ENCODE data around the gene ANKRD40.

ANKRD40 gene

DNA sequence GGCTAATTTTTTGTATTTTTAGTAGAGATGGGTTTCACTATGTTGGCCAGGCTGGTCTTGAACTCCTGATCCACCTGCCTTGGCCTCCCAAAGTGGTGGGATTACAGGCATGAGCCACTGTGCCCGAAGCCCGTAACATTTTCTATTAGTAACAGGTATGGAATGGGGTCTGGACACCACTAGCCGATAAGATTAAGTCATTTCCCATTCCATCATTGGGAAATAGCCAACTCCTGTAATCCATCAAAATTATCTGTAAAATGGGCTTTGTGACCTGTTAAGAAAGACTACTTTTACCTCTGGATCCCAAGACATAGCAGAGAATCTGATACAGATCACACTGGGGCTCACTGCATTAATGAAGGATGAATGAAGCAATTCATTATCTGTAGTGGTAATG lies 7.8 kb upstream of the ANKRD40 start:
- H3F3A ChIP-seq (ENCODE audit: insufficient read depth), result no peaks in the 10 kb centered on the region
- no peak overlapping the region for H3K9ac ChIP-seq (ENCODE audit: low read length)
- no peak overlapping the region for H2AFZ ChIP-seq (ENCODE audit: low read depth, low read length, severe bottlenecking)
- no peak overlapping the region for H3K4me3 ChIP-seq (ENCODE audit: insufficient read depth, low read length, poor library complexity, severe bottlenecking)
- H3K36me3 ChIP-seq (ENCODE audit: low read length), result no peaks in the 10 kb centered on the region
- H3K27ac ChIP-seq (ENCODE audit: low read depth, low read length), result no peak overlapping the region
- H3K79me2 ChIP-seq (ENCODE audit: insufficient read depth, low read length), result peaks cover 11% of the 10 kb centered on the region
- peaks cover 6% of the 10 kb centered on the region for H4K20me1 ChIP-seq (ENCODE audit: low read depth, low read length)
- no peaks in the 10 kb centered on the region for H3K9me3 ChIP-seq (ENCODE audit: insufficient read depth, low read length)
- TF ChIP-seq, protein P1, sequence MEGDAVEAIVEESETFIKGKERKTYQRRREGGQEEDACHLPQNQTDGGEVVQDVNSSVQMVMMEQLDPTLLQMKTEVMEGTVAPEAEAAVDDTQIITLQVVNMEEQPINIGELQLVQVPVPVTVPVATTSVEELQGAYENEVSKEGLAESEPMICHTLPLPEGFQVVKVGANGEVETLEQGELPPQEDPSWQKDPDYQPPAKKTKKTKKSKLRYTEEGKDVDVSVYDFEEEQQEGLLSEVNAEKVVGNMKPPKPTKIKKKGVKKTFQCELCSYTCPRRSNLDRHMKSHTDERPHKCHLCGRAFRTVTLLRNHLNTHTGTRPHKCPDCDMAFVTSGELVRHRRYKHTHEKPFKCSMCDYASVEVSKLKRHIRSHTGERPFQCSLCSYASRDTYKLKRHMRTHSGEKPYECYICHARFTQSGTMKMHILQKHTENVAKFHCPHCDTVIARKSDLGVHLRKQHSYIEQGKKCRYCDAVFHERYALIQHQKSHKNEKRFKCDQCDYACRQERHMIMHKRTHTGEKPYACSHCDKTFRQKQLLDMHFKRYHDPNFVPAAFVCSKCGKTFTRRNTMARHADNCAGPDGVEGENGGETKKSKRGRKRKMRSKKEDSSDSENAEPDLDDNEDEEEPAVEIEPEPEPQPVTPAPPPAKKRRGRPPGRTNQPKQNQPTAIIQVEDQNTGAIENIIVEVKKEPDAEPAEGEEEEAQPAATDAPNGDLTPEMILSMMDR (IDR thresholded peaks at IDR 0.05; ENCODE audit: insufficient read depth, low read length, poor library complexity, severe bottlenecking), result no peak
- no peak for TF ChIP-seq EZH2phosphoT487 (conservative IDR thresholded peaks at IDR 0.05; ENCODE audit: low read length)
- H3K9me2 ChIP-seq (replicated peaks; ENCODE audit: insufficient read depth, low read length), result no peaks in the 10 kb centered on the region
- no peak overlapping the region for H3K4me2 ChIP-seq (ENCODE audit: low read depth, low read length, poor library complexity, severe bottlenecking)
- no peaks in the 10 kb centered on the region for H3K27me3 ChIP-seq (ENCODE audit: low read length)

DNA sequence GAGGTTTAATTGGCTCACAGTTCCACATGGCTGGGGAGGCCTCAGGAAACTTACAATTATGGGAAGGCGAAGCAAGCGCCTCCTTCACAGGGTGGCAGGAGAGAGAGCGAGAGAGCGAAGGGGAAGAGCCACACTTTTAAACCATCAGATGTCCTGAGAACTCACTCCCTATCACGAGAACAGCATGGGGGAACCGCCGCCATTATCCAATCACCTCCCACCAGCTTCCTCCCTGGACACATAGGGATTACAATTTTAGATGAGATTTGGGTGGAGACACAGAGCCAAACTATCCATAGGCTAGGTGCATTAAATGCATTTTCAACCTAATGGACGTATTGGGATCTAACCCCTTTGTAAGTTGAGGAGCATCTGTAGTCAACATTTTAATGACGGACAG lies 4.9 kb upstream of the ANKRD40 start:
- H2AFZ ChIP-seq (ENCODE audit: low read depth, low read length, severe bottlenecking), result no peak overlapping the region

DNA sequence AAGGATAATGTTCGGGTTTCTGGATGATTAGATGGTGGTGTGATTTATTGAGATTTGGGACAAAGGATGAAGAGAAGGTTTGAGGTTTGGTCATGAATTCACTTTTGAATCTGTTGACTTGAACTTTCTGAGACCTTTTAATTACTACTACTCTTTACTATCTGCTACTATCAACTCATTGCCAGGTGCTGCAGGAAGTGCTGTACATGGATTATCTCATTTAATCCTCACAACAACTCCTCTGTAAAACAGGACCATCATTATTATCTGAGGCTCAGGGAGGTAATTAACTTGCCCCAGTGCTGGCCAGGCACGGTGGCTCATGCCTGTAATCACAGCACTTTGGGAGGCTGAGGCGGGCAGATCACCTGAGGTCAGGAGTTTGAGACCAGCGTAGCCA lies 2.9 kb upstream of the ANKRD40 start:
- no peak for TF ChIP-seq EZH2phosphoT487 (conservative IDR thresholded peaks at IDR 0.05; ENCODE audit: low read length)
- TF ChIP-seq, protein P1 (IDR thresholded peaks at IDR 0.05; ENCODE audit: insufficient read depth, low read length, poor library complexity, severe bottlenecking), result no peak
- Histone ChIP-seq H3K4me2 (ENCODE audit: low read depth, low read length, poor library complexity, severe bottlenecking) (no peak overlapping the region), H4K20me1 (ENCODE audit: low read depth, low read length) (no peaks in the 10 kb centered on the region), H3K4me3 (ENCODE audit: insufficient read depth, low read length, poor library complexity, severe bottlenecking) (no peak overlapping the region), H3K79me2 (ENCODE audit: insufficient read depth, low read length) (peaks cover 27% of the 10 kb centered on the region), H3K27me3 (ENCODE audit: low read length) (no peaks in the 10 kb centered on the region), H3F3A (ENCODE audit: insufficient read depth) (peaks cover 5% of the 10 kb centered on the region), H3K9me2 (replicated peaks; ENCODE audit: insufficient read depth, low read length) (no peaks in the 10 kb centered on the region), H2AFZ (ENCODE audit: low read depth, low read length, severe bottlenecking) (no peak overlapping the region), H3K9me3 (ENCODE audit: insufficient read depth, low read length) (no peaks in the 10 kb centered on the region), H3K36me3 (ENCODE audit: low read length) (no peaks in the 10 kb centered on the region), H3K9ac (ENCODE audit: low read length) (no peak overlapping the region), H3K27ac (ENCODE audit: low read depth, low read length) (no peak overlapping the region)

More for the DNA sequence above, 4.9 kb upstream of the ANKRD40 start:
- H3K27me3 ChIP-seq (ENCODE audit: low read length), result no peaks in the 10 kb centered on the region
- no peak overlapping the region for H3K4me3 ChIP-seq (ENCODE audit: insufficient read depth, low read length, poor library complexity, severe bottlenecking)
- no peaks in the 10 kb centered on the region for H3K9me3 ChIP-seq (ENCODE audit: insufficient read depth, low read length)
- peaks cover 9% of the 10 kb centered on the region for H3K79me2 ChIP-seq (ENCODE audit: insufficient read depth, low read length)
- peaks cover 5% of the 10 kb centered on the region; the same call in 1 of the 2 replicates for H3F3A ChIP-seq (ENCODE audit: insufficient read depth)
- no peaks in the 10 kb centered on the region for H4K20me1 ChIP-seq (ENCODE audit: low read depth, low read length)
- no peaks in the 10 kb centered on the region for H3K36me3 ChIP-seq (ENCODE audit: low read length)
- H3K4me2 ChIP-seq (ENCODE audit: low read depth, low read length, poor library complexity, severe bottlenecking), result no peak overlapping the region
- H3K9me2 ChIP-seq (replicated peaks; ENCODE audit: insufficient read depth, low read length), result no peaks in the 10 kb centered on the region
- H3K27ac ChIP-seq (ENCODE audit: low read depth, low read length), result no peak overlapping the region
- no peak overlapping the region for H3K9ac ChIP-seq (ENCODE audit: low read length)
- TF ChIP-seq EZH2phosphoT487 (conservative IDR thresholded peaks at IDR 0.05; ENCODE audit: low read length), result no peak
- TF ChIP-seq, protein P1 (IDR thresholded peaks at IDR 0.05; ENCODE audit: insufficient read depth, low read length, poor library complexity, severe bottlenecking), result no peak

Measured in SU-DHL-6 (cell line).